Prostate gland (tissue), 2 donors: Measurements from ENCODE around the gene LIPH. TPM values are rescaled to one million over a fixed set of nuclear protein-coding genes. Genes with fewer than 3 reads are reported as not detected.
"Not testable (repeated sequence)": the region's sequence is repeated elsewhere in the genome, so short reads cannot be mapped to it uniquely, and the experiment has no call there.

Source experiments
- DNase-seq: peaks from one replicate; pipeline ENCODE4 v3.0.0-alpha.2; 2019; ENCODE audit warnings: low spot score
- H3K27ac ChIP-seq, 2 donors: fragments of 200-600 bp; sonication (generic); 2 replicates each; pipeline ENCODE4 v1.5.1; 2017 to 2019
- H3K27me3 ChIP-seq: fragments of 200-600 bp; sonication (generic); replicated peaks from 2 replicates; pipeline ENCODE4 v1.5.1; 2019; ENCODE audit not compliant: insufficient read depth
- H3K36me3 ChIP-seq, 2 donors: fragments of 200-600 bp; sonication (generic); 1 replicate in 1 of 2; 2 replicates in 1 of 2; pipeline versions ENCODE4 v1.5.1 to v1.8.1; 2017 to 2019
- H3K4me1 ChIP-seq: fragments of 200-600 bp; sonication (generic); replicated peaks from 2 replicates; pipeline ENCODE4 v1.5.1; 2019
- H3K4me3 ChIP-seq, 2 donors: fragments of 200-600 bp; sonication (generic); 2 replicates each; pipeline ENCODE4 v1.5.1; 2017 to 2019
- H3K9me3 ChIP-seq: fragments of 200-600 bp; sonication (generic); 2 replicates; pipeline ENCODE4 v1.5.1; 2017
- POLR2A ChIP-seq: fragments of 450-650 bp; IDR thresholded peaks from one replicate; pipeline ENCODE4 v1.6.1; 2016; ENCODE audit warnings: antibody characterized with exemption, mild to moderate bottlenecking
- POLR2AphosphoS5 ChIP-seq: sonication (generic); formaldehyde crosslinking; IDR thresholded peaks from one replicate; pipeline ENCODE4 v1.6.1; 2017; ENCODE audit warnings: antibody characterized with exemption
- WGBS: methylation state at CpG from one replicate; pipeline ENCODE4 v1.1.5; 2018; 5-methylcytosine and 5-hydroxymethylcytosine counted together
- intact Hi-C: fragments of 100-400 bp; cut with DNase I; formaldehyde crosslinking; loops from one replicate; pipeline ENCODE4 v1.14.2; 2022
- total RNA-seq, 2 donors: library from RNA; depleted of rRNA; stranded (reverse); fragments of >200 nt; gene quantifications; one replicate each; pipeline ENCODE4 v1.1.0, GENCODE V29; 2016
- TF ChIP-seq, protein P1 (sequence below), 4 experiments: fragments of 200-600 bp in 2 of 4; fragments of 450-650 bp in 2 of 4; sonication (generic) in 2 of 4; IDR thresholded peaks; 1 replicate in 3 of 4; 2 replicates in 1 of 4; pipeline ENCODE4 v1.5.1; 2016 to 2019; ENCODE audit warnings: antibody characterized with exemption in 4 of 4, mild to moderate bottlenecking in 2 of 4, moderate library complexity in 2 of 4

The LIPH gene
- total RNA-seq, 2 donors from 2014 or later, result 17.0 to 19.6 TPM

DNA sequence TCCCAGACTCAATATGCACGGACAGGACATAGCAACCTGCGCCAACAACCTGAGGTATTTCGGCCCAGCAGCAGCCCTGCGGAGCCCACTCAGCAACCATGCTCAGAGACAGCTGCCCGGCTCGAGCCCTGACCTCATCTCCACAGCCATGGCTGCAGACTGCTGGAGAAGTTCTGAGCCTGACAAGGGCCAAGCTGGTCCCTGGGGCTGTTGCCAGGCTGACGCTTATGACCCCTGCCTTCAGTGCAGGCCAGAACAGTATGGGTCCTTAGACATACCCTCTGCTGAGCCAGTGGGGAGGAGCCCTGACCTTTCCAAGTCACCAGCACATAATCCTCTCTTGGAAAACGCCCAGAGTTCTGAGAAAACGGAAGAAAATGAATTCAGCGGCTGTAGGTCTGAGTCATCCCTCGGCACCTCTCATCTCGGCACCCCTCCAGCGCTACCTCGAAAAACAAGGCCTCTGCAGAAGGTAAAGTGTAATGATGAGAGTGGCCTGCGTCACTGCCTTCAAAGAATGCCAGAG is 79.0 kb downstream of the LIPH start:
- TF ChIP-seq POLR2A (no peak), POLR2AphosphoS5 (no peak)
- TF ChIP-seq, protein P1, sequence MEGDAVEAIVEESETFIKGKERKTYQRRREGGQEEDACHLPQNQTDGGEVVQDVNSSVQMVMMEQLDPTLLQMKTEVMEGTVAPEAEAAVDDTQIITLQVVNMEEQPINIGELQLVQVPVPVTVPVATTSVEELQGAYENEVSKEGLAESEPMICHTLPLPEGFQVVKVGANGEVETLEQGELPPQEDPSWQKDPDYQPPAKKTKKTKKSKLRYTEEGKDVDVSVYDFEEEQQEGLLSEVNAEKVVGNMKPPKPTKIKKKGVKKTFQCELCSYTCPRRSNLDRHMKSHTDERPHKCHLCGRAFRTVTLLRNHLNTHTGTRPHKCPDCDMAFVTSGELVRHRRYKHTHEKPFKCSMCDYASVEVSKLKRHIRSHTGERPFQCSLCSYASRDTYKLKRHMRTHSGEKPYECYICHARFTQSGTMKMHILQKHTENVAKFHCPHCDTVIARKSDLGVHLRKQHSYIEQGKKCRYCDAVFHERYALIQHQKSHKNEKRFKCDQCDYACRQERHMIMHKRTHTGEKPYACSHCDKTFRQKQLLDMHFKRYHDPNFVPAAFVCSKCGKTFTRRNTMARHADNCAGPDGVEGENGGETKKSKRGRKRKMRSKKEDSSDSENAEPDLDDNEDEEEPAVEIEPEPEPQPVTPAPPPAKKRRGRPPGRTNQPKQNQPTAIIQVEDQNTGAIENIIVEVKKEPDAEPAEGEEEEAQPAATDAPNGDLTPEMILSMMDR (IDR thresholded peaks at IDR 0.05), result no peak
- 92% methylated on average over 15 of the region's 15 CpGs for WGBS
- no peak overlapping the region for H3K27ac ChIP-seq
- H3K36me3 ChIP-seq, result no peaks in the 10 kb centered on the region
- H3K27me3 ChIP-seq, result no peaks in the 10 kb centered on the region
- no peaks in the 10 kb centered on the region for H3K9me3 ChIP-seq
- intact Hi-C loops, result no loop called here
- H3K4me3 ChIP-seq, result no peak overlapping the region
- no peaks in the 10 kb centered on the region for H3K4me1 ChIP-seq
- no peak for DNase-seq

DNA sequence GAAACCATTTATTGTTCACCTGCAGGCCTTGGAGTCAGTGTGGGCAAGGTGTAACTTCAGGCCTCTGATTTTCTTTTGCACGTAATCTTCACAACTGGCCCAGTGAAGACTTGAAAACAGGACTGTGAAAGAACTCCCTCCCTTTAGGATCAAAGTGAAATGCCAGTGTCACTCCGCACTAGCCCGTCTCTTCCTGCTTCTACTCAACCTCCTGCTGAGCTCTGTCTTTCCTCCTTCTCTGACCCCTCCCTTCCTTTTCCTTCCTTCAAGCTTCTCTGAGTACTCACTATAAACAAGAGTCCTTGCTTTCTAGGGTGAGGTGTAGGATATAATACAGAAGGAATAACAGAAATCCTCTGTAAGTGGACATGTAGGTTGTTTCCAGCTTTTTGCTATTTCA is 82.1 kb downstream of the LIPH start:
- Histone ChIP-seq H3K27me3 (no peaks in the 10 kb centered on the region), H3K27ac (no peak overlapping the region), H3K4me3 (no peak overlapping the region), H3K9me3 (no peaks in the 10 kb centered on the region), H3K36me3 (no peaks in the 10 kb centered on the region), H3K4me1 (no peaks in the 10 kb centered on the region)
- 80% methylated on average over 3 of the region's 3 CpGs for WGBS
- TF ChIP-seq POLR2A (no peak), POLR2AphosphoS5 (no peak)
- TF ChIP-seq, protein P1 (IDR thresholded peaks at IDR 0.05), result no peak
- intact Hi-C loops, result no loop called here
- DNase-seq, result no peak

DNA sequence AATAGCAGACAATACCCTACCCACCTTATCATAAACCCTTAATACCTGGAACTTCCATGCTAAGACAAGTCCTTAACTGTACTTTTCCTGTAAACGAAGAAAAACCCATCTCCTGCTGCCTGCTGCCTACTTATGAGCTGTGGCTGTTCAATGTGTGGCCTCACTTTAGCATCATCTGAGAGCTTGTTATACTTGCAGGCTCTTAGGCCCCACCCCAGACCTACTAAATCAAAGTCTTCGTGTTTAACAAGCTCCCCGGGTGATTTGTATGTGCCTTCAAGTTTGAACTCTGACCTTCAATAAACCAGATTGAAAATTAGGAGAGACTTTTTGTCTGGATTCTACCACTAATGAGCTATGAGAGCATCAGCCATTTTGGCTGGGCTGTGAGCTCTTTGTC is 82.8 kb downstream of the LIPH start:
- intact Hi-C loops, result no loop called here
- Histone ChIP-seq H3K36me3 (no peaks in the 10 kb centered on the region), H3K9me3 (no peaks in the 10 kb centered on the region), H3K4me3 (no peak overlapping the region), H3K27me3 (no peaks in the 10 kb centered on the region), H3K4me1 (no peaks in the 10 kb centered on the region), H3K27ac (no peak overlapping the region)
- WGBS, result 19% methylated on average over 3 of the region's 3 CpGs
- DNase-seq, result no peak
- TF ChIP-seq POLR2A, result no peak
- TF ChIP-seq, protein P1 (IDR thresholded peaks at IDR 0.05), result no peak
- TF ChIP-seq POLR2AphosphoS5, result no peak

DNA sequence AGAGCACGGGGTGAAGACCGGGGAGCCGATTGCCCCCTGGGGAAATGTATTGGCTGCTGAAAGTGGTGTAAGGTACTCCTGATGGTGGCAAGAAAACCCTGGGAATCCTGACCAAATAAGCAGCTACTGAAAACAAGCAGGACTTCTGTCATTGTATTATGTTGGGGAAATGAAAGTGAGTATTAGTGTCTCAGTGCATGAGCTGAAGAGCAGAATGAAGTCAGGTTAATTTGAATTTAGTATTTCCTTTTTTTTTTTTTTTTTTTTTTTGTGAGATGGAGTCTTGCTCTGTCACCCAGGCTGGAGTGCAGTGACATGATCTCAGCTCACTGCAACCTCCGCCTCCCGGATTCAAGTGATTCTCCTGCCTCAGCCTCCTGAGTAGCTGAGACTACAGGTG is 86.3 kb downstream of the LIPH start:
- H3K4me3 ChIP-seq, intact Hi-C loops, H3K36me3 ChIP-seq, H3K9me3 ChIP-seq, H3K4me1 ChIP-seq, DNase-seq, H3K27ac ChIP-seq, H3K27me3 ChIP-seq: not testable (repeated sequence)
- 92% methylated on average over 5 of the region's 5 CpGs for WGBS

DNA sequence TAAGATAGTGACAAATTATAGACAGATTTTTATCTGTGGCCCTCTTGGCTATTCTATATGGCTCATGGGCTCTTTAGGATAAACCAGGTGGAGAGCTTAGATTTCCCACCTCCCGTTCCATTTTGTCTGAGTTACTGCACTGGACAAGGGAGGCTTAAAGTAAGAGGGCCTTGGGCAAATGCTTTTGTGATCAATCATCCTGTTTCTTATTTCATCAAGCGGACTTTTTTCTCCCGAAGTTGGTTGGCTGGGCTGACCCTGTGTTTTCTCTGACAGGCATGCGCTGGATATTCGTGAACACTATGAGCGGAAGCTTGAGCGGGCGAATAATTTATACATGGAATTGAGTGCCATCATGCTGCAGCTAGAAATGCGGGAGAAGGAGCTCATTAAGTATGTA is 86.9 kb downstream of the LIPH start:
- 95% methylated on average over 9 of the region's 9 CpGs for WGBS
- Histone ChIP-seq H3K27ac (no peak overlapping the region), H3K9me3 (no peaks in the 10 kb centered on the region), H3K36me3 (no peaks in the 10 kb centered on the region), H3K4me3 (no peak overlapping the region), H3K27me3 (no peaks in the 10 kb centered on the region), H3K4me1 (no peaks in the 10 kb centered on the region)
- TF ChIP-seq POLR2A (no peak), POLR2AphosphoS5 (no peak)
- intact Hi-C loops, result no loop called here
- no peak for DNase-seq

DNA sequence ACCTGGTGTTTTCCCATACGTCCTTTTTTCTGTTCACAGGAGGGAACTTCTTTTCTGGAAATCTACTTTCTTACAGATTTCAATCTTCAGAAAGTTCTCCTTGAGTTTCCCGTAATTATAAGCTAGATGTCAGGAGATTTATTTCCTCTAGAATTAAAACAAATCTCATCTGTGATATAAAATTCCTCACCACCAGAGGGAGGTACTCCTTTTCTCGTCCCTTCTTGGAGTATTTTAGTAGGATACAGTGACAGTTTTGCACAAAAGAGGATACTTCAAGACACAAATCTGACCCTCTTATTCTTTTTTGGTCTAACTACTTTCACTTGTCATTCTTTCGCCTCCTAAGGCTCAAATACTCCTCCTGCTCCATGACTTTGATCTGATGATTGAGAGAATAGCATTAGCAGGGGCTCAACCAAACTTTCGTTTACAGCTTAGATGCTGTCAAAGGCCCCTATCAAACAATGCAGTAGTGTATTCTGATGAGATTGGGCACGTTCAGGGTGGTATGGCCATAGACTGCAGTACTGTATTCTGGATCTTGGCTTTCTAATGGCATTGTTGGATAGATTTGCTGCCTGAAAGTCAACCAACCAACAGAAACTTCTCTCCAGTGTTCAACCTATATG is 91.6 kb downstream of the LIPH start:
- H3K27me3 ChIP-seq, result no peaks in the 10 kb centered on the region
- intact Hi-C loops, result no loop called here
- H3K36me3 ChIP-seq, result no peaks in the 10 kb centered on the region

More for the DNA sequence above, 91.6 kb downstream of the LIPH start:
- Histone ChIP-seq H3K4me3 (no peak overlapping the region), H3K9me3 (no peaks in the 10 kb centered on the region), H3K27ac (no peak overlapping the region), H3K4me1 (no peaks in the 10 kb centered on the region)
- 76% methylated on average over 6 of the region's 6 CpGs for WGBS
- DNase-seq, result no peak
- TF ChIP-seq, protein P1 (IDR thresholded peaks at IDR 0.05), result peak in 2 of 4 experiments; percentile 39 to 50
- TF ChIP-seq POLR2A, result no peak
